GM18502 (cell line): Measurements from ENCODE around the gene GCSH.

Experiments used
- ATAC-seq: cut with Tn5 transposase; IDR thresholded peaks from one replicate; pipeline ENCODE4 v1.9.1; 2021; ENCODE audit warnings: mild to moderate bottlenecking; ENCODE audit not compliant: unreplicated experiment, poor library complexity

GCSH gene

GRCh38 chr16:81106826-81107503, 10.8 kb upstream of the GCSH start:
- no peak for ATAC-seq

GRCh38 chr16:81105946-81106345, 9.8 kb upstream of the GCSH start:
- ATAC-seq, result no peak

- no peak for ATAC-seq
Observed at GRCh38 chr16:81101702-81102101, 5.5 kb upstream of the GCSH start.

GRCh38 chr16:81099958-81100357, 3.8 kb upstream of the GCSH start:
- no peak for ATAC-seq

GRCh38 chr16:81097230-81097629, 1.0 kb upstream of the GCSH start:
- no peak for ATAC-seq

GRCh38 chr16:81096715-81097208, 567 bp upstream of the GCSH start:
- no peak for ATAC-seq

GRCh38 chr16:81095653-81095952, 592 bp downstream of the GCSH start:
- peak; percentile 3 for ATAC-seq

- no peak for ATAC-seq
Observed at GRCh38 chr16:81094771-81095251, 1.4 kb downstream of the GCSH start.

GRCh38 chr16:81088836-81089235, 7.4 kb downstream of the GCSH start:
- ATAC-seq, result no peak

GRCh38 chr16:81081014-81081413, 15.2 kb downstream of the GCSH start:
- no peak for ATAC-seq

- ATAC-seq, result no peak
Observed at GRCh38 chr16:81080233-81080632, 16.0 kb downstream of the GCSH start.

- ATAC-seq, result peak; percentile 94
Observed at GRCh38 chr16:81077076-81077940, 18.9 kb downstream of the GCSH start, which contains the start of gene C16orf46. Gene C16orf46, minus strand, starts transcription at chr16:81077238. Its CDS starts 13,283 bp downstream, at chr16:81063955.

GRCh38 chr16:81076566-81077075, 19.6 kb downstream of the GCSH start:
- ATAC-seq, result peak; percentile 85

- no peak for ATAC-seq
Observed at GRCh38 chr16:81073560-81074330, 22.4 kb downstream of the GCSH start.

- ATAC-seq, result no peak
Observed at GRCh38 chr16:81071805-81072204, 24.4 kb downstream of the GCSH start.

GRCh38 chr16:81070979-81071378, 25.2 kb downstream of the GCSH start:
- ATAC-seq, result no peak

GRCh38 chr16:81069063-81069462, 27.1 kb downstream of the GCSH start:
- no peak for ATAC-seq

GRCh38 chr16:81067166-81067565, 29.0 kb downstream of the GCSH start:
- ATAC-seq, result no peak

- no peak for ATAC-seq
Observed at GRCh38 chr16:81066681-81067080, 29.5 kb downstream of the GCSH start.

- ATAC-seq, result no peak
Observed at GRCh38 chr16:81061871-81062608, 34.2 kb downstream of the GCSH start.
